ENCODE data around the gene ZFP36L2.
A peak's percentile ranks its signal among the peaks of the same experiment; 100 is the strongest.
"Not testable (repeated sequence)": the region's sequence is repeated elsewhere in the genome, so short reads cannot be mapped to it uniquely, and the experiment has no call there.

The ZFP36L2 gene

DNA sequence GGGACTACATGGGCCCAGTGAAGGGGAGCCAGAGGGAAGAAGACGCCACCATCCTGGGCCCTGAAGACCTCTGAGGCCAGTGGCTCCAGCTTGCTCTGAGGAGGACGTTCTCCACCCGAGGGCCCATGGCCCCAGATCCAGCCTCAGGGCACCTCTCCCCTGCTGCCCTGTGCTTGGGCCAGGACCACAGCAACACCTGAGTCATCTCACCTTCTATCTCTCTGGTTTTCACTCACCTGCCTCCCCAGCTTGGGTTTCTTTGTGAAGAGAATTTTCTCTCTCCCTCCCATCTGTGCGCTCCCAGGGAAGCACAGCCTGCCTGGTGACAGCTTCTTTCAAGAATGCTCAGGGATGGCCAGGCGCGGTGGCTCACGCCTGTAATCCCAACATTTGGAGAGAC lies 19.8 kb downstream of the ZFP36L2 start:
- DNase-seq, result no peak

DNA sequence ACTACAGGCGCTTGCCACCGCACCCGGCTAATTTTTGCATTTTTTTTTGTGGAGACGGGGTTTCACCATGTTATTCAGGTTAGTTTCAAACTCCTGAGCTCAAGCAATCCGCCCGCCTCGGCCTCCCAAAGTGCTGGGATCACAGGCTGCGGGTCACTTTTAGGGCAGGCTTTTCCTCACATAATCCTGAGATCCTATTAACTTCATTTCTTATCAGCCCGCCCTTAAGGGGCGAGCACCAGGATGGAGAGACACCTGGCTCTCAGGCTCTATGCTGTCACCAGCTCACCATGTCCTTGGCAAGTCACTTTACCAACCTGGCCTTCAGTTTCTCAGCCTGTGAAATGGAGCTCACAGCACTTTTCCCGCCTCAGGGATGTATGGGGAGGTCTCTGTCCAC lies 23.0 kb downstream of the ZFP36L2 start:
- no peak for DNase-seq

DNA sequence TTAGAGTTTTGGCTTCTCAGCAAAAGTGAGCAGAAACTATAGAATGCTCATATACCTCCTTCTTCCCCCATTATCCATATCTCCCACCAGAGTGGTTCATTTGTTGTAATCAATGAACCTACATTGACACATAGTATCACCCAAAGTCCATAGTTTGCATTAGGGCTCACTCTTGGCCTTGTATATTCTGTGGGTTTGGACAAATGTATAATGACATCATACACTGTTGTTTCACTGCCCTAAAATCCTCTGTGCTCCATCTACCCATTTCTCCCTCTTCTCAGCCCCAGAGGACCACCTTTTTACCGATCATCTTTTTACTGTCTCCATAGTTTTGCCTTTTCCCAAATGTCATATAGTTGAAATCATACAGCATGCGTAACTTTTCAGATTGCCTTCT lies 24.1 kb downstream of the ZFP36L2 start:
- DNase-seq, result no peak

DNA sequence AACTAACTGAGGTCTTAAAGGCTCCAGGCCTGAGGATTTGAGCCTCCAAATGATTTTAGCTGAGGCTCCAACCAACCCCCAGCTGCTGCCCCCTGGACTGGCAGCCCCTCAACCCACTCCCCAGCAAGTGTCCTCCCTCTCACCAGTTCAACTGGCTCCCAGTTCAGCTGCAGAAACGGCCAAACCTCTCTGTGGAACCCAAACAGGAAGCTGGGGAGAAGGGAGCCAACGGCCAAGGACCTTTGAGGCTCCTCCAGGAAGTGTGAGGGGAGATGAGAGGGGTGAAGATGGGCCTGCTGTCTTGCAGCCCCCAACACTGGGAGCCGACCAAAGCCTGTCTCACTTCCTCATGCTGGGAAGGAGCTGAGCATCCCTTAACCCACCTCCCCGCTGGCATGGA lies 24.9 kb downstream of the ZFP36L2 start:
- DNase-seq, result no peak

DNA sequence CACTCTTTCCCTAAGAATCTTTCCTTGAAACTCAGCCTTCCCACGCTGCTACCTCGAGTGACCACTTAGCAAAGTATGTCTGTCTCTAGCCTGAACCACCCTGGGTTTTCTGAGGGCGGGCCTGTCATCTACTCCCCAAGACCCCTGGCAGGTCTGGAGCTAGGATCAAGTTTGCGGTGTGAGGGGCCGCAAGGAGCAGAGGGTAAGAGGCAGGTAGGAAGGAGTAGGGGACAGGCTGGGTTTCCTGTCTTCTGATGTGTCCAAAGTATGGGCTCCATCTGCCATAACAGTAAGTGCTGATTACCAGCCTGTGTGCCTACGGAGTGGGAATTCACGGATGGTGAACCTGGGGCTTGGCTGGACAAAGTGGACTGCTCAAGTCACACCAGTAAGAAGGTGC lies 25.4 kb downstream of the ZFP36L2 start:
- DNase-seq, result no peak

DNA sequence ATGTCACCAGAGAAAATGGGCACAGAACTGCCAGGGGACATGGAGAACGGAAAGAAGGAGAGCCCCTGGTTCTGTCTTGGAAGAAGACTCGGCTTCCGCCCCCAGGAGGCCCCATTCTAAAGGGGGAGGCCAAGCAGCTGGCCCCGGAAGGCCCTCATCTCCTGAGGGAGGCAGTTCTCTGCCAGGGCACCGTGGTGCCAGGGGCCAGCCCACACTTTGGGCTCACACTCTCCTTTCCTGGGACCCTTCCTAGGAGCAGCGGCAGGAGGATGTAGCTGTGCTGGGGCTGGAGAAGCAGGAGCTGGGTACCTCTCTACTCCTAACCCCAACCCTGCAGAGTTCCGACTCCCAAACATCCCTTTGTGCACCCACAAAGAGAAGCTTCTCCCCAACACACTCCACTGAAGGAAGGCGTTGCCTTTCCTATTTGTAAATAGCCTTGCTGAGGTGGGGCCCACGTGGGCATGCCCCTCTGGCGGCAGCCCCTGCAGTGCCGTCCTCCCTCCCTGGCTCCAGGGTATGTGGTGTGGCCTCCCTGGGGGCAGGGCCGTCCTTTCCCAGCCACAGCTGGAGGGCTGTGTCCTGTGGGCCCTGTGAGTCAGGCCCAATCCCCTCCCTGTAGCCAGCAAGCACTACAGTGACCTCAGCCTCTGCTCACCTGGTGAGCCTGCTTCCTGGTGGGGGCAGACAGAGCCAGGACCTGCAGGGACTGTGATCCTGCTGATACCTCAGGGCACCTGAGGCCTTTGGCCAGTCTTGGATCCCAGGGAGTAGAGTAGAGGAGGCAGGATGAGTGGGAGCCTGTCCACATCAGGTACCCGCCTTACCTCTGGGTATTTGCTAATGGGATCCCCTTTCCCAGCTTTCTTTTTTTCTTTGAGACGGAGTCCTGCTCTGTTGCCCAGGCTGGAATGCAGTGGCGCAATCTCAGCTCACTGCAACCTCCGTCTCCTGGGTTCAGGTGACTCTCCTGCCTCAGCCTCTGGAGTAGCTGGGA lies 26.6 kb downstream of the ZFP36L2 start:
- DNase-seq, result no peak

DNA sequence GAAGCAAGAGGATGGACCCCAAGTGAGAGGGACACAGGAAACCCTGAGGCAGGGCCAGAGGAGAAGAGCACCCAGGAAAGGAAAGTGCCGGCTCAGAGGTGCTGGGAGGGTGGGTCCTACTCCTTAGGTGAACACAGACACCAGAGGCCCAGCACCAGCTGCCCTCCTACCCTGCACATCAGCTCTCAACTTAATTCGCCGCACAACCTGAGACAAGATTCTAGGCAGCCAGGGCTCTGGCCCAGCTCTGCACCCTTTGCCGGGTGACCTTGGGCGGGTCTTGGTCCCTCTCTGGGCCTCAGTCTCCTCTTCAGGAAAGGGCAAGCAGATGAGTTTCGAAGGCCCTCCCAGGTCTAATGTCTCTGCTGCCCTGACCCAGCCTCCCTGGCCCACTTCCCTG lies 28.1 kb downstream of the ZFP36L2 start:
- DNase-seq, result no peak

DNA sequence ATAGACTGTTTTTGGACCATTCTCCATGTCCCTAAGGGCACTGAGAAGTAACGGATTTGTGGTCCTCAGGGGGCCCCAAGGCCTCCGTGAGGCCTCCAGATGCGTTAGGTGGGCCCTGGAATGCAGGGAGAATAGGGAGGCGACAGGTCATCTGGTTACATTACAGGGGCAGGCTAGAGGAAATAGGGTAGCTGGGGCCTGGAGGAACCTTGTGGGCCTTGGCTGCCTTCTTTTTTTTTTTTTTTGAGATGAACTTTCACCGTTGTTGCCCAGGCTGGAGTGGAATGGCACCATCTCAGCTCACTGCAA lies 28.9 kb downstream of the ZFP36L2 start:
- no peak for DNase-seq

DNA sequence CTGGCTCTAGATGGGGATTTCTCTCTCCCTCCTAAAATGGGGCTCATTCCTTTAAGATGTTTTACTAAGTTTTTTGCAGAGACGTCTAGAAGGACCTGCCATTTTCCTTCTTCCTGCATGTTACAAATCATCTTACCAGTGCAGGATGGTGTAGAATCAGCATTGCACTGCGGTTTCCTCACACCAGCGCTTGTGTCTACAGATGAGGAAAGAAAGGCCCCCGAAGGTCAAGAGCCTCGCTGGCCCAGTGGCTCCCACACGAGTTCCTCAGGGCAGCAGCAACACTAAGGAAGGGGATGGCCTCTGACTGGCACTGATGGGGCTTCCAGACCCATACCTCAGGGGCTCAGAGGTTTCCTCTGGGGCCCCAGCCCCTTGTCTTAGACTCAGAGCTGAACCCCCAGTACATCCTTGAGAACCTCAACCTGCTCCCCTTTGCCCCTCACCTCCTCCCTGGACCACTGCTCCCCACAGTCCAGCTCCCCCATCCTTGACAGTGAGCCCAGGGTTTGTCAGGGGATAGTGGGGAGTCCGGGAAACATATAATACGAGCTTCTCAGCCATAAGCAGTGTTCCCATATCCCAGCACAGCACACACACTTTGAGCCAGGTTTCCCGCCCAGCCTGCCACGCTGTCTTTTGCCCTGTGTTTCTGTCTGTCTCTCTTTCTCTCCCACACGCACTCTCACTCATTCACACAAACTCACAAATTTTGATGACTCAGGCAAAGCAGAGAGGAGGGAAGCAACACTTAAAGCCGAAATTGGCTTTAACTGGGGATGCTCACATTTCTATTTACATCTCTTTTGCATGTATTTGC lies 29.4 kb downstream of the ZFP36L2 start:
- DNase-seq, result peak in 1 of 2 experiments; percentile 28

DNA sequence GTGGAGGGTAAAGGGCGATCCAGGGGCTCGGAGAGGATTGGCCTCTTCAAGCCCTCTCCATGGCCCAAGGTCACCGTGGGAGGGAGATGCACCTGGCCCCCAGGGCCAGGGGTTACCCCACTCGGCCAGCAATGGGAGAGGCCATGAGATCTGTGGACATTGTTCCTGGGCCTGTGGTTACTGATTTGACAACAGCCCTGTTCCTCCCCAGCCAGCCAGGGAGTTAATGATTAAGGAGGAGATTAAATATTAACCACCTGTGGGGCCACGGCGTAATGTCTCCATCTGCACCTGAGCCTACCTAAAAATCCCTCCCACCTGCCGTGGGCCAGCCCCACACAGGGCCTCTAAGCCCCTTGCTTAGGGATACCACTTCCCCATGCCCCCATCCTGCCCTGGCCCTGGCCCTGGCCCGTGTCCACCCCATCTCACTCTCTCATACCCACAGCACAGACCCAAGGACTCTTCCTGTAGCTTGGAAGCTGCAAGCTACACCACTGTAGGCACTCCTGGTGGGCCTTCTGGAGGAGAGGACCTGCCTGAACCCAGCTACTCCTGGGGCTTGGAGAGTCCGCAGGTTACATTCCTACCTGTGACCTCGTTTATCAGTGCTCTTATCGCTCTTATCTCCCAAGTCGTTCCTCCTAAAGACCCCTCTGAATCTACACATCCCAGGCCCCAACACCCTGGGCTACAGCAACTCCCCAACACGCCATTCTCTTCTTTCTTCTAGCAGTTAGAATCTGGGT lies 32.1 kb downstream of the ZFP36L2 start:
- no peak for DNase-seq

DNA sequence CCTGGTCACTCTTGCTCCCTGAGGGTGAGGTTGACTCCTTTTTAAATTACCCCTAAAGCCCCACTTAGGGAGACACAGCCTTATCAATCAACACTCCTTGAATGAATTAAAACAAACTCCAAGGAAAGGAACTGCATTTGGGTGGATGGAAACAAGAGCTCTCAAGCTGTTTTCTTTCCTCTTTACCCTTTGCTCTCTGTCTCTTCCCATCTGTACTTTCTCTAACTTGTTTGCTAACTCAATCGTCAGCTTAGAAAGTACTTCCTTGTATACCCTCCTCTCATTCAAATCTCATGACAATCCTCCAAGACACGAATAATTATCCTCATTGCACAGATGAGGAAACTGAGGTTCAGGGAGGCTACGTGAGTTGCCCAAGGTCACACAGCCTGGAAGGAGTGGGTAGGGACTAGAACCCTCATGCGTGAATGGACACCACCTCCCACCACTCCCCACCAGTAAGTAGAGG lies 32.7 kb downstream of the ZFP36L2 start:
- DNase-seq, result no peak

DNA sequence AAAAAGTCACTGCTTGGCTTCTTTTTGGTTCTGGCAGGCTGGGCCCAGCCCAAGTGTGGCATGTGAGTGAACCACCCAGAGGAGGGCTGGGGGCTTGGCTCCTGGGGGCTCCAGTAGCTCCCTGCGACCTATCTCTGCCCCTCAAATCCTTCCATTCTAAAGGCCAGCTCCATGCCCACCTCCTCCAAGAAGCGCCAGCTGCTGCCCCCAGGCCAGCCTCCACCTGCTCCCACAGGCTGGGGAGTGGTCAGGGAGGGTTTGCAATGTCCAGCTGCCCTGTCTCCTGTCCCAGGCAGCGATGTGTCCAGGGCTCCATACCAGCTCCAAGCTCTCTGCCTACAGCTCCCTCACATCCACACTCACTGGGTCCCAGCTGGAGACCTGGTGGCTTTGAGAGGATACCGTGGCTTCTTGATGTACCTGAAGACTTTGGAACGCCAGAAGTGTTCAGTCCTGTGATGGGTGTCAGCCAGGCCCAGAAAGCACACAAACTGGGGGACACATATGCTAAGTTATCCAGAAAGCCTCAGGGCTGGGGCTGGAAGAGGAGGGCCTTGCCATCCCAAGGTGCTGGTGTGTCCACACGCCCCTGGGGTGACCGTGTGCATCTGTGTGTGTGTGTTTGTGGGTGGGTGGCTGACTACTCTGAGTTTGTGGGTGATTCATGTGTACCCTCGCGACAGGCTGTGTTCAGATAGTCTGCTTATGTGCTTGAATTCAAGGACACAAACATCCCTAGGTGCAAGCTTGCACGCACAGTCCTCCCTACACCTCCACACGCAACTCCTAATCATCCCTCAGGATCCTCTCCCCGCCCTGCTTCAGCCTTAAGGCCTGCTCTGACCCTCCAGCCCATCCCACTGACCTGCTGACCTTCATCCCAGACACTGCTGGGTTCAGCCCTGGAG lies 33.4 kb downstream of the ZFP36L2 start:
- peak in 1 of 2 experiments; percentile 44 for DNase-seq

DNA sequence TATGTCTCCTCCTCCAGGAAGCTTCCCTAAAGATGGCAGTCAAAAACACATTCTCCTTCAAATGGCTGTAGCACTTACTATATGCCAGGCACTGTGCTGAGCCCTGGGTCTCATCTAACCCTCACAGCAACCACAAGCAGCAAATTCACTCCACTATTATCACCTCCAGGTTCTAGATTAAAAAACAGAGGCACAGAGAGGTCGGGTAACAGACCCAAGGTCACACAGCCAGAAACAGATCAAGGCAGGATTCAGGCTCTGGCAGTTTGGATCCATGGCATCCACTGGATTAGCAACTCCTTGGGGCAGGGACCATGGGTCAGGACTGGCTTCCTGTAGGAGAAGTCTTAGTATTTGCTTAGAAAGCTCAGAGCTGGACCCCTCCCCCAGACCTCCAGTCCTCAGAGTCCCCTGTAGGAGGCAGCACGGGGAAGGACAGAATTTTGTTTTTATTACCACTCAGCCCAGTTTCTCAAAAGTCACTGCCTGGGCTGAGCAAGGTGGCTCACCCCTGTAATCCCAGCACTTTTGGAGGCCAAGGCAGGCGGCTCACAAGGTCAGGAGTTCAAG lies 34.4 kb downstream of the ZFP36L2 start:
- no peak for DNase-seq

DNA sequence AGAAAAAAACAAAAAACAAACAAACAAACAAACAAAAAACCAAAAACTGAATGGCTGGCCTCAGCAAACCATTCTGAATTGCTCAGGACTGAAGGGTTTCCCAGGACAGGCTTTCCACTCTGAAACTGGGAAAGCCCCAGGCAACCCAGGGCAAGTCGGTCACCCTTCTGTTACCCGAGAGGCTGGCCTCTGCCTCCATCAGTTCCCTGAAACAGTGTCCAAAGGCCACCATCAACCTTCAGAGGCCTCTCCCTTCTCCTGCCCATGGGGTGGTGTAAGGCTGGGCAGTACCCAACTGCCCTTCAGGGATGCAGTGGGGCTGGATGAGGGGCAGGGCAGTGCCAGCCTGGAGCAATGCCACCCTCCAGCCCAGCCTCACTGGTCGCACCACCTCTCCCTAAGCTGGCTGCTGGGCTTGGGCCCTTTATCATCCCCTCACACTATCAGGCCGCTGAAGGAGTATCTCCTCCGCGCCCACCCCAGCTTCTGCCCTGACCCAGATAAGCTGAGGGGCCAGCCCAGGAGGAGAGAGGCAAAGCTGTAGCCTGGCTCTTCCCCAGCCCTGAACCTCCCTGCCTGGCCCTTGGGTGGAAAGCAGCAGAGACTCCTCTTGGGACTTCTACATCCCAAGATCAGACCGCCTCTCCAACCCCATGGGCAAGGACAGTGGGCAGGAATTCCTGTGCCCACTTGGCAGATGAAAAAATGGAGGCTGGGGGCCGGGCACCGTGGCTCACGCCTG lies 35.9 kb downstream of the ZFP36L2 start:
- no peak for DNase-seq

DNA sequence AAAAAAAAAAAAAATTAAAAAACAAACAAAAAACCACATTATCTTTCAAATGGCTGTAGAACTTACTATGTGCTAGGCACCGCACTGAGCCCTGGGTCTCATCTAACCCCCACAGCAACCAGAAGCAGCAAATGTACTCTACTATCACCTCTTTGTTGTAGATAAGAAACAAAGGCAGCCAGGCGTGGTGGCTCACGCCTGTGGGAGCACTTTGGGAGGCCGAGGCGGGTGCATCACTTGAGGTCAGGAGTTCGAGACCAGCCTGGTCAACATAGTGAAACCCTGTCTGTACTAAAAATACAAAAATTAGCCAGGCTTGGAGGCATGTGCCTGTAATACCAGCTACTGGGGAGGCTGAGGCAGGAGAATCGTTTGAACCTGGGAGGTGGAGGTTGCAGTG lies 36.5 kb downstream of the ZFP36L2 start:
- DNase-seq, result not testable (repeated sequence)

DNA sequence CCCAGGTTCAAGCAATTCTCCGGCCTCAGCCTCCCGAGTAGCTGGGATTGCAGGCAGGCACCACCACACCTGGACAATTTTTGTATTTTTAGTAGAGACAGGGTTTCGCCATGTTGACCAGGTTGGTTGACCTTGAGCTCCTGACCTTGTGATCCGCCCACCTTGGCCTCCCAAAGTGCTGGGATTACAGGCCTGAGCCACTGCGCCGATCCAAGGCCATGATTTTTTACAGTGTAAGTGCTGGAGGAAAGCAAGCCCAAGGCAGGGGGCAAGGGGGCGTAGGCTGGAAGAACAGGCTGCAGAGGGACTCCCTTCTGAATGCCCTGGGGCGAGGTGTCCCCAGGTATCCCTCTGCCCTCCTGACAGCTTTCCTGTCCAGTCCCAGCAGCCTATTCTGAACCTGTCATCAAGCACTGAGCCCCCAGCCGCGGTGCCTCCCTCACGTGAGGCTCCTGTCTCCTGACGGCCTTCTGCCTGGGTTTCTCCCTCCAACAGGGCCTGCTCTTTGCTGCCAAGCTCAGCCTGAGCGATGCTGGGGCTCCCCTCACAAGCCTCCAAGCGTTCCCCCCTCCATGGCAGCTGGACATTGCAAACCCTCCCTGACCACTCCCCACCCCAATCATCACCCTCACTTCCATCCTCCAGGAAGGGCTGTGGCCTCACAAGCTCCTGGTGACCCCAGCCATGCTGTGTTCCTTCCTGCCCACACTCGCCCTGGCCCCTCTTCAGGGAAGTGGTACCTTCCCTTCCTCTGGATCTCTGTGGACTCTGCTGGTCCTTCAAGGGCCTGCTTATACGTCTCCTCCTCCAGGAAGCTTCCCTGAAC lies 37.6 kb downstream of the ZFP36L2 start:
- no peak for DNase-seq

DNA sequence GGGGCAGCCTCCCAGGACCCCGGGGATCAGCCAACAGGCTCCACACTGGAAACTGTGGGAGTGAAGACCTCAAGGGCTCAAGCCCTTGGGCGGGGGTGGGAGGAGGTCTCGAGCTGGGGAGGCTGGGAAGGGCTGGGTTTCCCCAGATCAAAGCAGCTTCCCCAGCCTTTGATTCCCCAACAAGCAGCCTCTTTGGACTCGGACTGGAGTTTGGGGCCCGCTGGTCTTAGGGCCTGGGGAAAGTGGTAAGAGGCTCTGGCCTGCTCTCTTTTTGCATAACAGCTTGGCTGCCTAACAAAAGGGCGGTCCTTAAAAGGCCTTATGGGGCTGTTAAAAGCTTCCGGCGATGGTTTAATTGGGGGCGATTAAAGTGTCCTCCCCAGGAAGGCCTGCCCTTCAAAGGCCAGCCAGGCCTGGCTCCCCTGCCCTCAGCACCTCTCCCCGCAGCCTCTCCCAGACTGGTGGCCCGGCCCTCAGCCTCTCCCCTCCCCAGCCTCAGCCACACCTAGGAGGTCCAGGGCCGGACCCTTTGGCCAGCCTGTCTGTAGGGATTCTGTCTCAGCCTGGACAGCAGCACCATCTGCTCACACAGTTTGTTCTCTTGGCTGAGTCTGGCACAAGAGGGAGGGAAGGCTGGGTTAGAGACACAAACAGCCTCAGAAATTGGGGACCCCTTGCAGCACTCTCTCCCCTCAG lies 39.6 kb downstream of the ZFP36L2 start:
- no peak for DNase-seq

DNA sequence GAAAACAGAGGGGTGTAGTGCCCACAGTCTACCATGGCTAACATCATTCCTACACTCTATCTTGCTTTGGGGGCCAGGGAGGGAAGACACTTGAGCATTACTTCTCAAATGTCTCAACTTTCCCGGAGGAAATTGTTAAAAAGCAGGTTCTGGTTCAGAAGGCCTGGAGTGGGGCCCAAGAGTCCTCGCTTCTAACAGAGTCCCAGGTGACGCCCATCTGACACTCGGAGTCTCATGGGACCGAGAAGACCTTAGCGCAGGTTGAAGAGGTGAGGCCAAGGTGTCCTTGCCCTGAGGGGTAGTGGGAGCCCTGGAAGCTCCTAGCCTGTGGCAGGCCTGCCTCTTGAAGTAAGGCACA lies 40.1 kb downstream of the ZFP36L2 start:
- no peak for DNase-seq

DNA sequence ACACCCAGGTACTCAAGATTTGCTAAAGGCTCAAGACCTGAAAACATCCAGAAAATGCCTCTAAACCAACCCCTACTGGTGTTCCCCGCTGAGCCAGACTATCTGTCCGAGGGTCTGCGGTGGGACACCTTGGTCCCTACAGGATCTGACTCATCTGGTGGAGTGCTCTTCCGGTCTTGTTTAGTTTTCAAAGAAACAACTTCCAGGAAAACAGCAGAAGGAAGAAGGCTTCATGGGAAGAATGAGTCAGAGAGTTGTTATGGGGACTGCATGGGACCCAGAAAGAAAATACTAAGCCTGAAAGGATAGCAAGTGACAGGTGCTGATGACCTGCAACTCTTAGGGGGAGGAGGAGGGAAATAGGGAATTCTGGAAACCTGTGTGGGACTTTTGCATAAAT lies 41.3 kb downstream of the ZFP36L2 start:
- no peak for DNase-seq
